ENCODE measurements around the gene ELMO3.
A peak's percentile ranks its signal among the peaks of the same experiment; 100 is the strongest.

Gene ELMO3

DNA sequence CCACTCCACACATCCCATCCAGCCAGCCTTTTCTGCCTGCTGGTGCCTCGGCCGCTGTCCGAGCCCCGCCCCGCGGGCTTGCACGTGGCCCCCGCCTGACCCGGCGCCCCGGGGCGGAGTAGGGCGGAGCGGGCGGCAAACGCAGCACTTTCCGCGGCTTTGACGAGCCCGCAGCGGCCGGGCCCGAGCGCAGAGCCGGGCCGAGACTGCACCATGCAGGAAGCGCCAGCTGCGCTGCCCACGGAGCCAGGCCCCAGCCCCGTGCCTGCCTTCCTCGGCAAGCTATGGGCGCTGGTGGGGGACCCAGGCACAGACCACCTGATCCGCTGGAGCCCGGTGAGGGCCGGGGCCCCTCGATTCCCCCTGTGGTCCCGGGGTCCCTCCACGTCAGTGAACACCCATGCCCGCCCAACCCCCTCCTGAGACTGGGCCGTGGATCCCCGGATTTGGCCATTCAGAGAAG is 34.3 kb upstream of the ELMO3 start, which contains the start of gene HSF4:
TSS of gene HSF4 (plus strand) at position 147 of the 463 bp plus-strand sequence. CDS start at position 214, 67 bp downstream.
- no peak for DNase-seq

DNA sequence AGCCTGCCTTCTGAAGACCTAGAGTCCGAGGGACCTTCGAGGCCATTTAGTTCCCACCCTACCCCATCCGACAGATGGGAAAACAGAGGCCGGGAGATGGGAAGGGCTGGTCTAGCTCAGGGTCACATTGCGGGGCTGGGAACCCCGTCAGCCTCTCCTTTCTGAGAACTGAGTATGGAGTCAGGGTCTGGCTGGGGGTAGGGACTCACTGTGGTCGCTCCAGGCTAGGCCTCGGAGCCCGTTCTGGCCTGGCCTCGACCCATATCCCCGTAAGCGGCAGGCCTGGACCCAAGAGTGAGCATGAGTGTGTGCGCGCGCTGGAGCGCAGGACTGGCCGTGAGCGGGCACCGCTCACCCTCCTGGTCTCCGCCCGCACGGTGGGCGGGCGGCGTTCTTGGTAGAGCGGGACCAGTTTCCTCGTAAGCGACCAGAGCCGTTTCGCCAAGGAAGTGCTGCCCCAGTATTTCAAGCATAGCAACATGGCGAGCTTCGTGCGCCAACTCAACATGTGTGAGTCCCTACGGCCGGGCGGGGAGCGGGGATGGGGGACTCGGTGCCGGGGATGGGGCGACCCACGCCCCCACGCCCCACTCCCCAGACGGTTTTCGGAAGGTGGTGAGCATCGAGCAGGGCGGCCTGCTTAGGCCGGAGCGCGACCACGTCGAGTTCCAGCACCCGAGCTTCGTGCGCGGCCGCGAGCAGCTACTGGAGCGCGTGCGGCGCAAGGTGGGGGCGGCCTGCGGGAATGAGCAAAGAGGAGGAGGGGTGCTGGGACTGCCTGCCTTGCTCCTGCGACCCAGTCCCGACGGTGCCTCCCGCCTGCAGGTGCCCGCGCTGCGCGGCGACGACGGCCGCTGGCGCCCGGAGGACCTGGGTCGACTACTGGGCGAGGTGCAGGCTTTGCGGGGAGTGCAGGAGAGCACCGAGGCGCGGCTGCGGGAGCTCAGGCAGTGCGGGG is 33.5 kb upstream of the ELMO3 start:
- no peak for DNase-seq

DNA sequence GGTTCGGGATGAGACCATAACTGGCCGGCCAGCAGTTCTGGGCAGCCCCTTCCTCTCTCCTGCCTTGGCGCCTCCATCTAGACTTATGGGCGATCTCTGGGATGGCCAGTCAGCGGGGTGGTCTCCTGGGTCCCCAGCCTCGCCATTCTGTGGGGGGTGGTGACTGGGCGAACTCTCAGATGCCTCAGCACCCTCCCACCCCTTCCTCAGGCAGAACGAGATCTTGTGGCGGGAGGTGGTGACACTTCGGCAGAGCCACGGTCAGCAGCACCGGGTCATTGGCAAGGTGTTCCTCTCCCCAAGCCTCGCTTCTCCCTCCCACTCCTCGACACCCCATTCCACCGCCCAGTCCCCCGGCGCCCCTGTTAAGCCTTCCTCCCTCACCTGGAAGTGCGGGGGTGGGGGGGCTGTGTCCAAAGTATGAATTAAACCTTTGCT is 32.8 kb upstream of the ELMO3 start:
- no peak for DNase-seq

DNA sequence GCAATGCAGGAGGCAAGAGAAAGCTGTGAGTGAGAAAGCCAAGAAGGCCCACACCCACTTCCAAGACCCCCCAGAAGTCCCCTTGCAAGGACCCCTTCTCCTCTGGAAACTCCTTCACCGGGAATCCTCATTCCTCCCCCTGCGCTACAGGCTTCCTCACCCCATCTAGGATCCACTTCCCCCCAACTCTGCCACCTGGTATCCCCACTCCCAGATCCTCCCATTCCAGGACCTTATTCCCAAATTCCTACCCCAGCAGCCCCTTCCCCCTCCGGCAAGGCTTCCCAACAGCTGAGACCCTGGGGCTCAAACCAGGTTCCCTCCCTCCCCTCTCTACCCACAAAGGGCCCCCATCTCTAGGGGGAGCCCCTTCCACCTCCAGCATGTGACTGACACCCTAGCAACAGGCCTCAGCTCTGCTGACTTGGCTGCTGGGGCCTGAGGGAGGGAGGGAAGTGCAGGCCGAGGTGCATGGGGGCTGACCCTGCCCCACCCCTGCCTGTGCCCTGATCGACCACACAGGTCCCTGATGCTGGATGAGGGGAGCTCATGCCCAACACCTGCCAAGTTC is 32.2 kb upstream of the ELMO3 start:
- no peak for DNase-seq

DNA sequence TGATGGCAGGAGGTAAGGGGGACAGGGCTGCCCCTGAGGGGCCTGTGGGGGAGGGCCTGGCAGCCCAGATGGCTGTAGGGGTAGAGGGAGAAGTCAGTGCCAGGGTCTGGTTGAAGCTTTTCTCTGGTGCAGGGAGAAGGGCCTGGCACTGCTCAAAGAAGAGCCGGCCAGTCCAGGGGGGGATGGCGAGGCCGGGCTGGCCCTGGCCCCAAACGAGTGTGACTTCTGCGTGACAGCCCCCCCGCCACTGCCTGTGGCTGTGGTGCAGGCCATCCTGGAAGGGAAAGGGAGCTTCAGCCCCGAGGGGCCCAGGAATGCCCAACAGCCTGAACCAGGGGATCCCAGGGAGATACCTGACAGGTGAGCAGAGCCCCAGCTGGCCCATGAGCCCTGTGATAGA is 31.3 kb upstream of the ELMO3 start:
- DNase-seq = no peak

DNA sequence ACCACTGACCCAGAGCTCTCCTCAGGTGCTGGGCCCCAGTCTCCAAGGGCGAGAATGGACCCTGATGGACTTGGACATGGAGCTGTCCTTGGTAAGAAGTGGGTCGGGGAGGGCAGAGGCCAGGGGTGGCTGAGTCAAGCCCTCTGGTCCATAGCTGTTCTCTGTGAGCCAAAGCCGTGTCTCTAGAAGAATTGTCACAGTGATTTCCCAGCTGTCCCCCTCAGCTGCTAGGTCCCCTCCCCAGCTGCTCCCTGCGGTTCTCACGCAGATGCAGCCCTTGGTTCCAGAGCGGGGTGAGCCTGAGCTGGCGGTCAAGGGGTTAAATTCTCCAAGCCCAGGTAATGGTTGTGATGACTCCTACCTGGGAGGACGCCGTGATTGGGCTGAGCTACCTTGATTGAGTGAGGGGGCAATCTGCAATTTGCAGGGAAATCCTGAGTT is 29.9 kb upstream of the ELMO3 start:
- DNase-seq = no peak

DNA sequence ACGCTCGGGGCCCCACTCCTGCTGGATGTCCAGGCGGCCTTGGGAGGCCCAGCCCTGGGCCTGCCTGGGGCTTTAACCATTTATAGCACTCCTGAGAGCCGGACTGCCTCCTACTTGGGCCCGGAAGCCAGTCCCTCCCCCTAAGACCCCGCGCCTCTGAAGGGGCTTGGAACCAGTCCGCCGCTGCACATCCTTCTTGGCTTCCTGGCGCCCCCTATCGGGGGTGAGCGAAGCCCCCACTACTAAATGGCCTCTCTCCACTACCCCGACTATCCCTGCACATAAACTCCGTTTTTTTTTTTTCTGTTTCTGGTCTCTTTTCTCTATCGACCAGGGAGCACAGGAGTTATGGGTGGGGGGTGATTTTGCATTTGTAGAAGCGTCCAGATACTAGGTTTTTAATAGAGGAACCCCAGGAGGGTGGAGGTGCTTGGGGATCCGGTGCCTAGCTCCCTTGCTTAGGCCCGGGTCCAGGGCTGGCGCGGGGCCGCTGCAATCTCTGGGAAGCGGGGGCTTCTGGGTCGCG is 29.2 kb upstream of the ELMO3 start:
- peak in 4 of 6 experiments; percentile 5 to 23 (median 20) for DNase-seq

DNA sequence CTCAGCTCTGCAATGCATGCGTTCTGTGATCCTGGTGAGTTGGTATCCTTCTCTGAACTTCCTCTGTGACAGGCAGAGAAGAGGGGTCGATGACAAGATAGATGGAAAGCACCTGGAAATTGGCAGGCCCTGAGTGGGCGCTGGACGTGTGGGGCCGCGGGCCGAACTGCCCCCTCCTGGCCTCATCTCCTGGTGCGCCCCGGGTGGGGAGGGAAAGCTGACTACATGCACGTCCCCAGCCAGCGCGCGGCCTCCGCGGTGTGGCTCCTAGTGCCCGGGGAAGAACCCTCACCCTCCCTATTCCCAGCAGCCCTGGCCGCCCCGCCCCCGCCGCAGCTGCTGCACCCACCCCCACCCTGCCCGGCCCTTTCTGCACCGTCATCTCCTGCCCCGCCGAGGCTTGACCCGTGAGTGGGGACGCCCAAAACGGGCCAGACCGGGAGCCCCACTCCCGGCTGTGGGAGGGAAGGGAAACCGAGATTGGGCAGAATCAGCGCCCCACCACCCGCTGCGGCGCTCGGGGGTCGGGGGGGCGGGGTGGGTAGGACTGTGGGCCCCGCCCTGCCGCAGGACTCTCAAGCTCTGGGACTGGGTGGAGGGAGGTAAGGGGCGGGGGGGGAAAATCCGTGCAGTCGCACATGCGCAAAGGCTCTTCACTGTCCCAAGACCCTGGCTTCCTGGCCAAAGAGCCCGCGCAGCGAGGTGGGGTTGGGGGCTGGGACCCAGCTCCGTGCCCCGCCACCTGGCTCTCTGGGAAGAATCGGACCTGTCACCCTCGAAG is 28.6 kb upstream of the ELMO3 start, which contains the start of gene NOL3:
TSS of gene NOL3 (plus strand) at position 371 of the 781 bp plus-strand sequence.
- no peak for DNase-seq

DNA sequence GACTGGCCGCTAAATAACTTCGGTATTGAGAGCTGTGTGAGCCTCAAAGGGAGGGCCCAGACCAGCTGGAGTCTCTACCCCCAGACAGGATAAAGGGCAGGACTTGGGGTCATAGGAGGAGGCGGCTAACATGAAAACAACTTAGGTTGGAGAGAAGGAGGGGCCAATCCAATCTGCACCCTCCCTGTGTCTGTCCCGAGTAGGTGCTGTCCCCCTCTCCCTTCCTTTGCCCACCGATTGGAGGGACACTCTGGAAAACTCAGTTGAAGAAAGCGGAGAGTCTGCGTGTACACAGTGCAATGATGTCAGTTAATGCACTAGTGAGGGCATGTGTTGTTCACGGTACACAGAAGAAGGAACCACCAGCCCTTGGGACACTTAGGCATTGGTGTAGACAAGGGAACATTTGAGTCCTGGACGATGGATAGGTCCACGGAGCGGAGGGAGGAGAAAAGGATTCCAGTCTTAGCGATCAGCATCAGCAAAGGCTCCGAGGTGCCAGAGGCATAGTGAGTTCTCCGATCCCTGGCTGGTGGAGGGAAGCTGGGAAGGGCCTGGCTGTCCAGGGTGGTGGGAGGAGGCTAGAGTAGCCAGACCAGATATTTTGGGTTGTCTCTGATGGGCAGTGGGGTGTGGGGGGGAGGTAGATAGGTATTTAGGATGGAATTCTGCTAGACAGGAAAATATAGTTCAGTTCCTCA is 27.8 kb upstream of the ELMO3 start:
- DNase-seq = no peak

DNA sequence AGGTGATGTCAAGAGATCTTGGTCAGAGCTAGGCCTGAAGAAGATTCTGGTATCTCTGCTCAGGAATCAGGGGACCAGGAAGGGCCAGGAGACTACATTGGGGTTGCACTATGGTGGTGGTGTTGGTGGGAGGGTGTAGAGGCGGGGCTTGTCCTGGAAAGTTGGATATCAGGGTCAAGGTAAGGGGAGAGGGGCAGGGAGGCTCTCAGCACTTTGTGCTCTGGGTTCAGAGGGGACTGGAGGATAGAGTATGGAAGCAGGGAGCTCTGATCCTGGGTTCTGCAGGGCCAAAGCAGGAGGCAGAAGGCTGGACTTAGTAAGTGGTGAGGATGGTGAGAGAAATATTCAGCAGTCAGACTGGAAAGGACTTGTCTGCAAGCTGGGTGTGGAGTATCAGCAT is 25.6 kb upstream of the ELMO3 start:
- no peak for DNase-seq

DNA sequence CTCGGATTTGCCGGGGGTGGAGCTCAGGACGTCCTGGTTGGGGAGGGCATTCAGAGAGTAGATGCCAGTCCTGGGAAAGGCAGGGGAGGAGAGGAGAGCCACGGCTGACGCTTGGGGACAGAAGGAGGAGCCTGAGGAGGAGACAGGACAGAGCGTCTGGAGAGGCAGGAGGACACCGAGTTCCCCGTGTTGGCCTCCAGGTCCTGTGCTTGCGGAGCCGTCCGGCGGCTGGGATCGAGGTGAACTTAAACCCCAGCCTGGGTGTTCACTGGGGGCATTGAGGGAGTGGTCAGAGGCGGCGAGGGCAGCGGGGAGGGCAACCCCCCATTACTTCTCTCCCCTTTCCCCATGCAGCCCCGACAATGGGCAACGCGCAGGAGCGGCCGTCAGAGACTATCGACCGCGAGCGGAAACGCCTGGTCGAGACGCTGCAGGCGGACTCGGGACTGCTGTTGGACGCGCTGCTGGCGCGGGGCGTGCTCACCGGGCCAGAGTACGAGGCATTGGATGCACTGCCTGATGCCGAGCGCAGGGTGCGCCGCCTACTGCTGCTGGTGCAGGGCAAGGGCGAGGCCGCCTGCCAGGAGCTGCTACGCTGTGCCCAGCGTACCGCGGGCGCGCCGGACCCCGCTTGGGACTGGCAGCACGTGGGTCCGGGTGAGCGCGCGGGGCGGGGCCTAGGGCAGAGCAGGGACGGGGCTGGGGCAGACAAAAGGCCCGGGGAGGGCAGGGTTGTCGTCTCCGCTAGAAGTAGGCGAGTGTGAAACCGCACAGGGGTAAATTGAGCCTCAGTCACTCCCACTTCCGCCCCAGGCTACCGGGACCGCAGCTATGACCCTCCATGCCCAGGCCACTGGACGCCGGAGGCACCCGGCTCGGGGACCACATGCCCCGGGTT is 24.9 kb upstream of the ELMO3 start:
- peak; percentile 25 to 44 (median 34) for DNase-seq

DNA sequence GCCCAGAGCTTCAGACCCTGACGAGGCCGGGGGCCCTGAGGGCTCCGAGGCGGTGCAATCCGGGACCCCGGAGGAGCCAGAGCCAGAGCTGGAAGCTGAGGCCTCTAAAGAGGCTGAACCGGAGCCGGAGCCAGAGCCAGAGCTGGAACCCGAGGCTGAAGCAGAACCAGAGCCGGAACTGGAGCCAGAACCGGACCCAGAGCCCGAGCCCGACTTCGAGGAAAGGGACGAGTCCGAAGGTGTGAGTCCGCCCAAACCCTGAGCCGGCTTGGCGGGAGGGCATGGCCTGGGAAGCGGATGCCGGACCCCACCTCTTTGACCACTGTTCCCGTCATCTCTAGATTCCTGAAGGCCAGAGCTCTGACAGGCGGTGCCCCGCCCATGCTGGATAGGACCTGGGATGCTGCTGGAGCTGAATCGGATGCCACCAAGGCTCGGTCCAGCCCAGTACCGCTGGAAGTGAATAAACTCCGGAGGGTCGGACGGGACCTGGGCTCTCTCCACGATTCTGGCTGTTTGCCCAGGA is 24.2 kb upstream of the ELMO3 start:
- no peak for DNase-seq

DNA sequence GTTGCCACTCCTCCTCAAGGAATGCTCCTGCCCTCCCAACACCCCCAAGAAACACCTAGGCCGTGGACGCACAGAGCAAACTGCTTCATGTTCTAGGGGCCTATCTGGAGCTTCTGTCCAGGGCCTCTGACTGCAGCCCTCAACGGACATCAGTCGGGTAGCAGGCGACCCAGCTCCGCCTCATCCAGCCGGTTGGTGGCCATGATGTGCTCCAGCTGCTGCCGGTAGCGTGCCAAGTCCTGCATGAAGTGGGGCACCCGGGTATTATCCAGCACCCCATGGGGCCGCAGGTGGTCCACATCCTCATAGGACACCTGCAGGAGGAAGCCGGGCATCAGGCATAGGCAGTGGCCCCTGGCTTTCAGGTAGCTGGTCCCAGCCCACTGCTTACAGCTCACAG is 22.3 kb upstream of the ELMO3 start:
- DNase-seq = no peak

DNA sequence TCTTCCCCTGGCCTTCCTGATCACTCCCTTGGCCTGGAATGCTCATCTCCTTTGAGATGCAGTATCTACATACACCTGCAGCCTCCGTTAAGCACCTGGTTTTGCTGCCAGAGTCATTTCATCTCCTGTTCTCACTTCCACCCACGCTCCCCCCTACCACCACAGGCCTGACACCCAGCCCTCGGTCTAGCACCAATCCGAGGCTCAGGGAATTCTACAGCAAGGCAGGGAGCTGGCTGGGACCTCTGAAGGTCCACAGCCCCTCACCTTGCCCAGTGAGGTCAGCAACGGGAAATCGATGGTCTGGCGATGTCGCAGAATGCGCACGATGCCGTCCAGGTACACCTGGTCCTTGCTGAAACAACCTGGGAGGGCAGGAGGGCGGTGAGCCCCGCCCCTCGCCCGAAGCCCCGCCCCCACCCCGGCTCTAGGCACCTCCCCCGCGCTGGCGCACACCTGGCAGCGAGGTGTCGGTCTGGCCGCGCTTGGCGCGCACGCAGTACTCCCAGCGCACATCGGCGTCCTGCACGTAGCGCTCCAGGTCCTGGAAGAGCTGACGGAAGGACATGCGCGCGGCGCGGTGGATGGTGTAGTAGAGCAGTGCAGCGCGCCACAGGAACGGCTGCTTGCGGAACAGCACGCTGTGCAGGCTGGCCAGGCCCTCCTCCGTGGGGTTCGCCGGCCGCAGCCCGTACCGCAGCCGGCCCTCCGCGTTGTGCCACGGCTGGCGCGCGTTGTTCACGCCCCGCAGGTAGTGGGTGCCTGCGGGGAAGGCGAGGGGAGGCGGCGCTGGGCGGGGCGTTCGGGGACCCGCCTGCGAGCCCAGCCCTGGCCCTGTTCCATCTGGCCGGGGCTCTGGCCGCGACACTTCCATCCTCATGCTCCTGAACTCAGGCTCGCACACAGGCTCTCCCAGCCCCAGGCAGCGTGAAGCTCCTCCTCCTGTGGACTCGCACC is 20.9 kb upstream of the ELMO3 start:
- peak in 5 of 6 experiments; percentile 45 to 54 (median 50) for DNase-seq

DNA sequence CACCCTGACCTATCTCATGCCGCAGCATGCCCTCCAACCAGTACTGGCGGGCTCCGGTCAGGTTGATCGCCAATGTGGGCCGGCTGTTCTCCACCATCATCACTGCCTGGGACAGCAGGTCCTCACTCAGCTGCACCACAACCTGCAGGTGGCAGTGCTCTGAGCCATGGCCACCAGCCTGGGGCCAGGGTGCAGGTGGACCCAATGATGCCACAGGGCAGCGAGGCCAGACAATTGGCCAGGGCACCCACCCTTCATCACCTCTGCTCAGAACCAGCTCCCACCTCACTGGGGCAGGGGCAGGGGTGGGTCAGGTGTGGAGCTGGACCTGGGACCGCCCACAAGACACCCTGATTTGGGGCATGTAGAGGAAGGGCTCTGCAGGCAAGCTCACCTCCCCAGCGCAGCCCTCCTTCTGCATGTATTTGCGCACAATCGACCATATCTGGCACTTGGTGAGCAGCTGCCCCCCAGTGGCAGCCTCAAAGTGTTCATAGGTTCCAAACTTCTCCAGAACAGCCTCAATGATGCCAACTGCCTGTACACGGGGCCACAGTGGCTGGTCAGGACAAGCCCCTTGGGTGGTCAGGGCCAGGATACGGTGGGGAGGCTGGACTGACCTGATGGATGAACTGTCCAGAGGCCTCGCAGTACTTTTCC is 19.4 kb upstream of the ELMO3 start:
- DNase-seq = no peak

DNA sequence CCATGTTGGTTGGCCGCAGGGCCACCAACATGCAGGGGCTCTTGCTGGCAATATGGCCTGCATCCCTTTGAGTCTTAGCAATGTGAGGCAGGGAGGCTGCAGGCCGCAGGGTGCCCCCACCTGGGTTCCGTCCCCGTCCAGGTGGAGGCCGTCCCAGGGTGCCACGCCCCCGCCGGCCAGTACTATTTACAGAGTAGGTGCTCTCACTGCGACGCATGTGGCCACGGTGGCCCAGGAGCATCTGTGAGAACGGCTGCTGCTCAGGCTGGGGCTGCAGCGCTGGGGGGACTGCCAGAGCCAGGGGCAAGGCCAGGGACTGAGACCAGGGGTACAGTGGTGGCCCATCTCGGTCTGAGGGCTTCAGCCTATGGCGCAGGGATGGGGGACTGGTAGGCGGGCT is 18.8 kb upstream of the ELMO3 start:
- no peak for DNase-seq

DNA sequence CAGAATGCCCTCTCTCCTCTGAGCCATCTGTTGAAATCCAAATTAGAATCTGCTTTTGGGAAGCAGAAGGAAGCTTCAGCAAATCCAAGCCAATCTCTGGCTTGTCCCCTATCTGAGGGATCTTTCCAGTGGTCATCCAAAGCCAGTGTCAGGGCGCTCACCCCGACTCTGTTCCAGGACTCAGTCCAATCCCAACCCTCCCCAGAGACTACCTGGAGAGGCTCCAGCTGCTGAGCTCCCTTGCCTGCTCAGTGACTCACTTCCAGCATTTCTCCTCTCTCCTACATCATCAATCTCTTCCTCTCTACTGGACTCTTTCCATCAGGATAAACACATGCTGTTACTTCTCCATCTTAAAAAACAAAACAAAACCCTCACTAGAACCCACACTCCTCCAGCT is 17.6 kb upstream of the ELMO3 start:
- no peak for DNase-seq

DNA sequence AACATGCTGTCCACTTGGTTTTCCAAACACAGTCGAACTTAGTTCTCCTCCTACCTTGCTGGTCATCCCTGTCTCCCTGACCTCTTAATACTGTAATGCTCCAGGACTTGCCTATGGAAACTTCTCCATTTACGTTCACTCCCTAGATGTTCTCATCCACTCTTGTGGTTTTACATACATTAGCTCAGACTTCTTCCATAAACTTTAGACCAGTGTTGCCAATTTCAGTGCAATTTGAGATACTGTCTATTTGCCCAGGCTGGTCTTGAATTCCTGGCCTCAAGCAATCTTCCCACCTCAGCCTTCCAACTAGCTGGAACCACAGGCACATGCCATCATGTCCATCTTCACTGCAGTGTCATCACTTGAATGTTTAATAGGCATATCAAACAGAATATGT is 16.6 kb upstream of the ELMO3 start:
- DNase-seq = no peak

DNA sequence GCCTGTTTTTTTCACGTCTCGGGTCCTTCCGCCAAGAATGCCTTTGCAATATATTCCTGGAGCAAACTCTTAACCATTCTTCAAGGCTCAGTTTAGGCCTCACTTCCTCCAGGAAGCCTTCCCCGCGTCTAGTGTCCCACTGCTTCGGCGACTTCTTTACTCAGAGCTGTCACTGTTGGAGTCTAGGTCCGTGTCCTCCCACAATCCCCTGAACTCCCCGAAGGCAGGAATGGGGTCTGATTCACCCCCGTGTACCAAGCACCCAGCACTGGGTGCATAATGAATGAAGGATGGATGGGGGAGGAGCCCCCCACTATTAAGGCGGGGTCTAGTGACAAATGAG is 15.7 kb upstream of the ELMO3 start:
- no peak for DNase-seq

Data from stimulated activated naive CD4-positive, alpha-beta T cell (primary cell).